Esophagus squamous epithelium (tissue), 4 donors: ENCODE measurements around the gene ERI2.
A peak's percentile ranks its signal among the peaks of the same experiment; 100 is the strongest.

Experiments used
- POLR2A ChIP-seq, 4 donors: fragments of 450-650 bp; IDR thresholded peaks; one replicate each; pipeline ENCODE4 v1.6.1; 2017; ENCODE audit warnings: antibody characterized with exemption in 4 of 4, mild to moderate bottlenecking in 4 of 4, moderate library complexity in 3 of 4
- TF ChIP-seq, protein P1 (sequence below), 6 experiments: fragments of 450-650 bp in 4 of 6; fragments of 200-600 bp in 2 of 6; sonication (generic) in 2 of 6; IDR thresholded peaks; one replicate each; pipeline ENCODE4 v1.5.1; 2016 to 2019; ENCODE audit warnings: antibody characterized with exemption in 6 of 6, mild to moderate bottlenecking in 4 of 6, moderate library complexity in 4 of 6

DNA sequence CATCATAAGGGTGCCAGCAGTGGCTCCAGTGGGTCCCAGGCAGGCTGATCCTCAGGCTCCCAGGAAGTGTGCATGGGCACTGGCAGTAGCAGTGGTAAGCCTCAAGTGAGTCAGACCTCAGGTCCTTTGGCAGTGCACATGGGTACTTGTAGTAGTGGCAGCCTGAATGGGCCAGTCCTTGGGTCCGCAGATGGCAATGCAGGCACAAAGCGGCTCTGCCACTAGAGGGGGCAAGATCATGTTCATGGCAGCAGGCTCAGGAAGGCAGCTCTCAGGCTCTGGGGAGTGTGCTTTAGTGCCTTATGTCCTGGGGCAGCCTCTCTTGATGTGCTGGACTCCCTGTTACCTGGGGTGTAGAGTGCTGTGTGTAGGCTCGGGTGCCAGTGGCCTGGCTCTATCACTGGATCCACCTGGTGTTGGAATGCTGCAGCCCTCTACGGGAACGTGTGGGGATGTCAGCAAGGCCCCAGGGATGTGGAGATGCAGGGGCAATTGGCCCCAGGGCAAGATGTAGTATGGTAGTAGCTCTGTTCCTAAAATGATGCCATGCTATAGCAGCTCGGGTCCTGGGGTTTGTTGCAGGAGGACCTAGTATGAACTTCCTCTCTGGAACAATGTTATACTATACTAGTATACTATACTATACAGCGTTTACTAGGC lies 31.4 kb downstream of the ERI2 start:
- TF ChIP-seq, protein P1, sequence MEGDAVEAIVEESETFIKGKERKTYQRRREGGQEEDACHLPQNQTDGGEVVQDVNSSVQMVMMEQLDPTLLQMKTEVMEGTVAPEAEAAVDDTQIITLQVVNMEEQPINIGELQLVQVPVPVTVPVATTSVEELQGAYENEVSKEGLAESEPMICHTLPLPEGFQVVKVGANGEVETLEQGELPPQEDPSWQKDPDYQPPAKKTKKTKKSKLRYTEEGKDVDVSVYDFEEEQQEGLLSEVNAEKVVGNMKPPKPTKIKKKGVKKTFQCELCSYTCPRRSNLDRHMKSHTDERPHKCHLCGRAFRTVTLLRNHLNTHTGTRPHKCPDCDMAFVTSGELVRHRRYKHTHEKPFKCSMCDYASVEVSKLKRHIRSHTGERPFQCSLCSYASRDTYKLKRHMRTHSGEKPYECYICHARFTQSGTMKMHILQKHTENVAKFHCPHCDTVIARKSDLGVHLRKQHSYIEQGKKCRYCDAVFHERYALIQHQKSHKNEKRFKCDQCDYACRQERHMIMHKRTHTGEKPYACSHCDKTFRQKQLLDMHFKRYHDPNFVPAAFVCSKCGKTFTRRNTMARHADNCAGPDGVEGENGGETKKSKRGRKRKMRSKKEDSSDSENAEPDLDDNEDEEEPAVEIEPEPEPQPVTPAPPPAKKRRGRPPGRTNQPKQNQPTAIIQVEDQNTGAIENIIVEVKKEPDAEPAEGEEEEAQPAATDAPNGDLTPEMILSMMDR (IDR thresholded peaks at IDR 0.05), result peak; percentile 17 to 65 (median 34)
- TF ChIP-seq POLR2A (IDR thresholded peaks at IDR 0.05), result no peak
